WTC11 (cell line): Measurements from ENCODE around the gene UNC93B1.
"Not testable (repeated sequence)": the region's sequence is repeated elsewhere in the genome, so short reads cannot be mapped to it uniquely, and the experiment has no call there.

Experiments
- CREB1 ChIP-seq: sonication (generic); formaldehyde crosslinking; IDR thresholded peaks from 2 replicates; pipeline ENCODE4 v1.8.0; 2023; ENCODE audit warnings: mild to moderate bottlenecking, missing genetic modification reagents
- CTCF ChIP-seq: fragments of 200-600 bp; IDR thresholded peaks from 2 replicates; pipeline ENCODE4 v1.8.0; 2022; ENCODE audit warnings: antibody characterized with exemption
- HMGXB4 ChIP-seq: sonication (generic); formaldehyde crosslinking; IDR thresholded peaks from 2 replicates; pipeline ENCODE4 v1.8.1; 2023; ENCODE audit warnings: mild to moderate bottlenecking, moderate library complexity, missing genetic modification reagents
- MAX ChIP-seq: sonication (generic); formaldehyde crosslinking; IDR thresholded peaks from 2 replicates; pipeline ENCODE4 v1.8.0; 2022; ENCODE audit warnings: mild to moderate bottlenecking, missing genetic modification reagents
- NR2C2 ChIP-seq: sonication (generic); formaldehyde crosslinking; IDR thresholded peaks from 2 replicates; pipeline ENCODE4 v1.8.0; 2022; ENCODE audit warnings: mild to moderate bottlenecking, missing genetic modification reagents
- OVOL2 ChIP-seq: fragments of 250-450 bp; sonication (Bioruptor Pico); IDR thresholded peaks from 2 replicates; pipeline ENCODE4 v1.9.0; 2021; ENCODE audit warnings: mild to moderate bottlenecking, borderline replicate concordance
- TCF7 ChIP-seq: sonication (generic); formaldehyde crosslinking; IDR thresholded peaks from 2 replicates; pipeline ENCODE4 v1.8.0; 2022; ENCODE audit warnings: mild to moderate bottlenecking, low read depth, missing genetic modification reagents, moderate library complexity
- USF2 ChIP-seq: sonication (generic); formaldehyde crosslinking; IDR thresholded peaks from 2 replicates; pipeline ENCODE4 v1.8.1; 2023; ENCODE audit warnings: mild to moderate bottlenecking, missing genetic modification reagents, moderate library complexity
- ZBTB21 ChIP-seq: sonication (generic); formaldehyde crosslinking; IDR thresholded peaks from 2 replicates; pipeline ENCODE4 v1.8.1; 2023; ENCODE audit warnings: mild to moderate bottlenecking, missing genetic modification reagents, borderline replicate concordance
- ZNF138 ChIP-seq: sonication (generic); formaldehyde crosslinking; conservative IDR thresholded peaks from 2 replicates; pipeline ENCODE4 v1.8.1; 2022; ENCODE audit warnings: mild to moderate bottlenecking, moderate library complexity, missing genetic modification reagents
- ZNF281 ChIP-seq: sonication (generic); formaldehyde crosslinking; IDR thresholded peaks from 2 replicates; pipeline ENCODE4 v1.8.0; 2023; ENCODE audit warnings: mild to moderate bottlenecking, missing genetic modification reagents
- ZNF671 ChIP-seq: fragments of 250-450 bp; sonication (Bioruptor Pico); IDR thresholded peaks from 2 replicates; pipeline ENCODE4 v1.8.0; 2021; ENCODE audit warnings: mild to moderate bottlenecking

- not testable (repeated sequence) for TF ChIP-seq CTCF; ZNF281 (CRISPR knock-in tag); MAX; ZNF671 (CRISPR knock-in tag); OVOL2 (CRISPR knock-in tag); ZBTB21 (CRISPR knock-in tag); NR2C2 (CRISPR knock-in tag); CREB1; ZNF138 (CRISPR knock-in tag); TCF7 (CRISPR knock-in tag); USF2 (CRISPR knock-in tag); HMGXB4 (CRISPR knock-in tag)
These were observed 38.0 kb downstream of the UNC93B1 start for GRCh38 chr11:67965830-67966348.
